ENCODE data around the gene IL31RA.
"Not testable (repeated sequence)": the region's sequence is repeated elsewhere in the genome, so short reads cannot be mapped to it uniquely, and the experiment has no call there.

The IL31RA gene

GRCh38 chr5:55926476-55926875 lies 75.3 kb downstream of the IL31RA start:
- DNase-seq: no peak

GRCh38 chr5:55927861-55928655 lies 76.9 kb downstream of the IL31RA start:
- no peak for DNase-seq

DNA sequence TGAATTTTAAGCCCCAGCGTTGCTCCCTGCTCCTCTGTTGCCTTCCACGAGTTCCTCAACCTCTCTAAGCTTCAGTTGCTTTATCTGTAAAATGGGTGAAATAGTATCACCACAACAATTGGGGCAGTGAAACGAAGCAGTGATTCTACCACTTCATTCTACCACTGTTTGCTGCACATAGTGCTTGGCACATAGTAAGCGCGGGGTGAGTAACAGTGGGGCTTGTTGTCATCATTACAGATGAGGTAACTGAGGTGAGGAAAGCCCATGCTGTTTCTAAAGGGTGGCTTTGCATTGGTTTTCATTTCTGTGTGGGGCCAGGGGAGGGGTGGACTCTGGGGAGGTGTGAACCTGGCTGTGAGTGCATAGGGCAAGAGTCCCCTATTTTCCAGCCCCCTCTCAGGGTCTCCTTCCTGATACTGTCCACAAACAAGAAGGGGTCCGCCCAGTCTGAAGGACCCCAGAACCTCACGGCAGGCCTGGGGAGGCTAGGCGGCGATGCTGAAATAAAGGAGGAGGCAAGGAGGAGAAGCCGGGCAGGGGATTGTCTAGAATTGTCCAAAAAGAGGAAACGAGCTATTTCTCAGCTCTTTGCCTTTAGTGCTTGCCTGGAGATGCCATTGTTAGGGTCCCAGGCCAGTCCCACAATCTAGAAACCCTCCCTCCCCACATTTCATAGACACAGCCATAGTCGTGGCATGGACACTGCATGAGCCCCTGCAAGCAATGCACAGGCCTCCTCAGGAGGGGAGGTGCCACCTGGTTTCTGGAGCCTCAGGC lies 78.1 kb downstream of the IL31RA start:
- no peak for DNase-seq

DNA sequence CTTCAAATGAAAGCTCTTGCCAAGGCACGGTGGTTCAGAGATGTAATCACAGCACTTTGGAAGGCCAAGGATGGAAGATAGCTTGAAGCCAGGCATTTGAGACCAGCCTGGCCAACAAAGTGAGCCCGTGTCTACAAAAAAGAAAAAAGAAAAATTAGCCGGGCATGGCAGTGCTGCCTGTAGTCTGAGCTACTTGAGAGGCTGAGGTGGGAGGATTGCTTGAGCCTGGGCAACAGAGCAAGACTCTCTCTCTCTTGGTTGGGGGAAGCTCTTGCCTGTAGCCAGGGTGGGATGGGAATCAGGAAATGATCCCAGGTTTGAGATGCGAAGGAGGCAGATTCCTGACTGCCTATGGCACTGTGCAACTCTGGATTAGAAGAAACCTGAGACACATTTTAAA lies 81.5 kb downstream of the IL31RA start:
- DNase-seq: no peak

GRCh38 chr5:55933377-55934114 lies 82.4 kb downstream of the IL31RA start:
- no peak for DNase-seq

- DNase-seq: no peak
Observed at GRCh38 chr5:55934115-55934613, 83.0 kb downstream of the IL31RA start.

- DNase-seq: no peak
Observed at GRCh38 chr5:55934720-55935119, 83.6 kb downstream of the IL31RA start.

- no peak for DNase-seq
Observed at GRCh38 chr5:55935371-55935770, 84.2 kb downstream of the IL31RA start.

GRCh38 chr5:55936100-55936693 lies 85.0 kb downstream of the IL31RA start:
- peak; percentile 80 to 87 for DNase-seq

GRCh38 chr5:55937598-55937997 lies 86.4 kb downstream of the IL31RA start:
- DNase-seq: not testable (repeated sequence)

GRCh38 chr5:55941154-55941553 lies 90.0 kb downstream of the IL31RA start:
- not testable (repeated sequence) for DNase-seq

DNA sequence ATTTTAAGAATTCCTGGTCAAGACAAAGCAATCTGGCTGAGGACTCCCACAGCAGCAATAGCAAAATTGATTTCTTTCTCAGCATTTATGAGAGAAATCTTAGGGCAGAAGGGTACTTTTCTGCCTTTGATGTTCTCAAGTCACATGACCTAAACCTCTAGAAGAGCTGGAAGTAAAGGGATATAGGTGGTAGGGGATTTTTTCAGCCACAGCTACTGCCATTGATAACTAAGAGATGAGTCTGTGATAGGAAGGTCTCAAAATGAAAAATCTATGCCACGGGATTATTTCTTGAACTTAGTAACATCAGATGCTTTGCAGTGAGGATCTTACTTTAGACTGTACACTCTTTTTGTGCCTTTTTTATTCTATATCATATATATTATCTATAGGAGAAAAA lies 108.1 kb downstream of the IL31RA start:
- DNase-seq: no peak

- DNase-seq: no peak
Observed at GRCh38 chr5:55960779-55961178, 109.6 kb downstream of the IL31RA start.

GRCh38 chr5:55965525-55965924 lies 114.4 kb downstream of the IL31RA start:
- DNase-seq: no peak

DNA sequence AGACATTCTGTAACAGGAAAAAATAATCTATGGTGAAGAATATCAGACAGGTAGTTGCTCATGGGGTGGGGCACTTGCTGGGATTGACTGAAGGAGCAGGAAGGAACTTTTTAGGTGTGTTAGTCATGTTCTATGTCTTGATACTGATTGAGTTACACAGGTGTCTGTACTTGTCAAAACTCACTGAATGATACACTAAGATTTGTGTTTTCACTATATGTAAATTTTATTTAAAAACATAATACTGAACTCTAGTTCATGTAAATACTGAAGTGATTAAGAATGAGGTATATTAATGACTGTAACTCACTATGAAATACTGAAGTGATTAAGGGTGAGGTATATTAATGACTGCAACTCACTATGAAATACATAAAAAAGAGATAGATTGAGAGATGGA lies 115.1 kb downstream of the IL31RA start:
- DNase-seq: no peak

GRCh38 chr5:55969956-55970355 lies 118.8 kb downstream of the IL31RA start:
- no peak for DNase-seq
